AG10803 (cell line): ENCODE results near the gene TLR2.

Experiments
- DNase-seq: peaks from one replicate; pipeline ENCODE4 v3.0.0; 2010; ENCODE audit warnings: low read depth
- H3K4me3 ChIP-seq: 2 replicates; pipeline ENCODE4 v1.5.1; 2011; ENCODE audit warnings: mild to moderate bottlenecking, low read length, control low read depth
- TF ChIP-seq, protein P1 (sequence below): conservative IDR thresholded peaks from 2 replicates; pipeline ENCODE4 v1.5.1; 2011; ENCODE audit warnings: mild to moderate bottlenecking, low read length, control low read depth, inconsistent platforms

The TLR2 gene

GRCh38 chr4:153684182-153684970 is at the start of gene TLR2:
Gene TLR2, plus strand, starts transcription at chr4:153684280. Its CDS starts 18,628 bp downstream, at chr4:153702908.
- TF ChIP-seq, protein P1, sequence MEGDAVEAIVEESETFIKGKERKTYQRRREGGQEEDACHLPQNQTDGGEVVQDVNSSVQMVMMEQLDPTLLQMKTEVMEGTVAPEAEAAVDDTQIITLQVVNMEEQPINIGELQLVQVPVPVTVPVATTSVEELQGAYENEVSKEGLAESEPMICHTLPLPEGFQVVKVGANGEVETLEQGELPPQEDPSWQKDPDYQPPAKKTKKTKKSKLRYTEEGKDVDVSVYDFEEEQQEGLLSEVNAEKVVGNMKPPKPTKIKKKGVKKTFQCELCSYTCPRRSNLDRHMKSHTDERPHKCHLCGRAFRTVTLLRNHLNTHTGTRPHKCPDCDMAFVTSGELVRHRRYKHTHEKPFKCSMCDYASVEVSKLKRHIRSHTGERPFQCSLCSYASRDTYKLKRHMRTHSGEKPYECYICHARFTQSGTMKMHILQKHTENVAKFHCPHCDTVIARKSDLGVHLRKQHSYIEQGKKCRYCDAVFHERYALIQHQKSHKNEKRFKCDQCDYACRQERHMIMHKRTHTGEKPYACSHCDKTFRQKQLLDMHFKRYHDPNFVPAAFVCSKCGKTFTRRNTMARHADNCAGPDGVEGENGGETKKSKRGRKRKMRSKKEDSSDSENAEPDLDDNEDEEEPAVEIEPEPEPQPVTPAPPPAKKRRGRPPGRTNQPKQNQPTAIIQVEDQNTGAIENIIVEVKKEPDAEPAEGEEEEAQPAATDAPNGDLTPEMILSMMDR, result no peak
- peak within 1 kb of the TSS; percentile 45 for H3K4me3 ChIP-seq
- no peak for DNase-seq

- DNase-seq, result peak; percentile 14
- TF ChIP-seq, protein P1, result peak; percentile 69
- H3K4me3 ChIP-seq, result no peak overlapping the region
These were observed 49.2 kb upstream of the TLR2 start for GRCh38 chr4:153634738-153635353.

DNA sequence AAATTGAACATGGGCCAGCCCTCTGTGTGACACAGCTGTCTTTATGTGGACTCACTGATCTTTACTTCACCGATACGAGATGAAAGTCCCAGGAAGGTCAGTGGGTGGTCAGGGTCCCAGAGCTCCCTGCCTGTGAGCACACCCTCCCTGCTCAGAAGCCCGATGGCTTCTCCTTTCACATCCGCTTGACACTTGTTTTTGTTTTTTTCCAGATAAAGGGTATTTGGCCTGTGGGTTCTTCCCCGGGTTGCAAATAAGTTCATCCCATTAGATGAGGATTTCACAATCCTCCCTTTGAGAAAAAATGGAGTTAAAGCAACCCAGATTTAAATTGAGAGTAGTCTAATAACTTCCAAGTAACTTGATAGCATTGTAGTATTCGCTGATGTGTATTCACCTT is 48.2 kb upstream of the TLR2 start:
- DNase-seq, result no peak
- TF ChIP-seq, protein P1, result no peak
- no peak overlapping the region for H3K4me3 ChIP-seq

- H3K4me3 ChIP-seq, result no peak overlapping the region
- TF ChIP-seq, protein P1, result no peak
- DNase-seq, result no peak
These were observed 46.9 kb upstream of the TLR2 start for GRCh38 chr4:153637201-153637600.

- TF ChIP-seq, protein P1, result no peak
- no peak for DNase-seq
- H3K4me3 ChIP-seq, result no peak overlapping the region
These were observed 46.1 kb upstream of the TLR2 start for GRCh38 chr4:153638011-153638410.

DNA sequence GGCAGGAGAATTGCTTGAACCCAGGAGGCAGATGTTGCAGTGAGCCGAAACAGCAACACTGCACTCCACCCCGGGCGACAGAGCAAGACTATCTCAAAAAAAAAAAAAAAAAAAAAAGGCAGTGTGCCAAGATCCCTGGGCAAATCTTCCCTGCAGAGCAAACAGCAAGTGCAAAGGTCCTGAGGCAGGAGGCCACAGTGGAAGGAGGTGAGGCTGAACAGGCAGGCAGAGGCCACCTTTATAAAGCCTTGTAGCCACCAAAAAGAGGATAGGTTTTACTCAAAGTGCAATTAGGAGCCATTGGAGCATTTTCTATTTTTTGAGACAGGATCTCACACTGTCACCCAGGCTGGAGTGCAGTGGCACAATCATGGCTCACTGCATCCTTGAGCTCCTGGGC is 45.1 kb upstream of the TLR2 start:
- DNase-seq, result no peak
- TF ChIP-seq, protein P1, result no peak
- H3K4me3 ChIP-seq, result no peak overlapping the region
